H1 (cell line): ENCODE results near the gene TWSG1. TPM values are rescaled to one million over a fixed set of nuclear protein-coding genes. Genes with fewer than 3 reads are reported as not detected.

ENCODE experiments used
- CTCF ChIA-PET: fragments of 300-600 bp; sonication (Branson Sonifier 250); formaldehyde crosslinking; loops from one replicate; lab custom pipeline; 2021; ENCODE audit not compliant: partially characterized antibody; lab: Charles Lee
- POLR2A ChIA-PET: fragments of 300-600 bp; sonication (Branson Sonifier 250); formaldehyde crosslinking; loops from one replicate; lab custom pipeline; 2021; ENCODE audit warnings: inconsistent platforms; ENCODE audit not compliant: partially characterized antibody; lab: Charles Lee
- DNase-seq, 2 experiments: peaks; one replicate each; pipeline versions ENCODE4 v3.0.0 to v3.0.0-alpha.2; 2010 to 2022; ENCODE audit warnings: low spot score in 2 of 2, low read depth in 1 of 2, mixed read lengths in 1 of 2
- FAIRE-seq: peaks from 2 replicates; lab custom pipeline; 2011; peaks lifted over from hg19 to GRCh38; lab: Jason Lieb, UNC
- H2AFZ ChIP-seq: 2 replicates; pipeline ENCODE4 v1.8.1; 2012; ENCODE audit warnings: low read length, inconsistent platforms
- H2AK5ac ChIP-seq: 2 replicates; pipeline ENCODE4 v1.6.1; 2013; ENCODE audit warnings: low read depth, low read length
- H2BK120ac ChIP-seq: replicated peaks from 2 replicates; pipeline ENCODE3; 2013; ENCODE audit warnings: low read depth, low read length, inconsistent platforms
- H2BK12ac ChIP-seq: 2 replicates; pipeline ENCODE4 v1.6.1; 2013; ENCODE audit warnings: low read depth, low read length
- H2BK15ac ChIP-seq: 2 replicates; pipeline ENCODE4 v1.6.1; 2013; ENCODE audit warnings: low read length
- H2BK20ac ChIP-seq: 2 replicates; pipeline ENCODE4 v1.6.1; 2013; ENCODE audit warnings: low read length
- H2BK5ac ChIP-seq: 2 replicates; pipeline ENCODE4 v1.6.1; 2013; ENCODE audit warnings: low read depth, low read length
- H3K14ac ChIP-seq: 2 replicates; pipeline ENCODE4 v1.6.1; 2013; ENCODE audit warnings: inconsistent platforms; ENCODE audit not compliant: insufficient read length
- H3K18ac ChIP-seq: 2 replicates; pipeline ENCODE4 v1.6.1; 2013; ENCODE audit warnings: low read length; ENCODE audit errors: extremely low read depth
- H3K23ac ChIP-seq: 2 replicates; pipeline ENCODE4 v1.6.1; 2013; ENCODE audit warnings: inconsistent platforms; ENCODE audit not compliant: insufficient read length
- H3K23me2 ChIP-seq: 2 replicates; pipeline ENCODE4 v1.6.1; 2013; ENCODE audit warnings: low read depth, low read length
- H3K27ac ChIP-seq: 2 replicates; pipeline ENCODE4 v1.6.1; 2011; ENCODE audit warnings: low read depth, low read length, inconsistent platforms
- H3K27me3 ChIP-seq, 4 experiments: replicated peaks in 1 of 4; 1 replicate in 1 of 4; 2 replicates in 3 of 4; pipeline versions ENCODE4 v1.6.1 to v1.8.1; 2011 to 2013; ENCODE audit warnings: low read length in 3 of 4, mild to moderate bottlenecking in 3 of 4, inconsistent platforms in 2 of 4, mixed read lengths in 2 of 4, moderate library complexity in 1 of 4; ENCODE audit not compliant: control insufficient read depth in 3 of 4, insufficient read depth in 3 of 4; ENCODE audit errors: extremely low read depth in 1 of 4
- H3K36me3 ChIP-seq, 4 experiments: 2 replicates each; pipeline versions ENCODE4 v1.6.1 to v1.8.1; 2011 to 2013; ENCODE audit warnings: mild to moderate bottlenecking in 4 of 4, low read length in 3 of 4, moderate library complexity in 2 of 4, control low read depth in 1 of 4, inconsistent platforms in 1 of 4; ENCODE audit not compliant: insufficient read depth in 4 of 4, control insufficient read depth in 2 of 4
- H3K4ac ChIP-seq: replicated peaks from 2 replicates; pipeline ENCODE3; 2013; ENCODE audit warnings: low read length, low read depth, mixed read lengths, inconsistent platforms; ENCODE audit not compliant: insufficient read length
- H3K4me1 ChIP-seq, 4 experiments: replicated peaks in 1 of 4; 1 replicate in 1 of 4; 2 replicates in 3 of 4; pipeline versions ENCODE4 v1.6.1 to v1.8.1; 2011 to 2013; ENCODE audit warnings: low read length in 3 of 4, inconsistent platforms in 2 of 4, mixed read lengths in 1 of 4; ENCODE audit not compliant: insufficient read depth in 4 of 4, control insufficient read depth in 3 of 4
- H3K4me2 ChIP-seq, 2 experiments: 2 replicates each; pipeline versions ENCODE4 v1.6.1 to v1.8.1; 2011 to 2013; ENCODE audit warnings: low read depth in 2 of 2, low read length in 2 of 2, control low read depth in 1 of 2, inconsistent platforms in 1 of 2, mild to moderate bottlenecking in 1 of 2; ENCODE audit not compliant: insufficient read depth in 1 of 2
- H3K4me3 ChIP-seq, 4 experiments: fragments of 200-600, 300-600 bp in 1 of 4; sonication (generic), shearing (Covaris generic), sonication (Bioruptor Twin) in 1 of 4; 2 replicates each; pipeline versions ENCODE4 v1.5.1 to v1.8.1; 2011 to 2016; ENCODE audit warnings: low read length in 4 of 4, low read depth in 3 of 4, control low read depth in 2 of 4, inconsistent platforms in 2 of 4, mild to moderate bottlenecking in 2 of 4, mixed read lengths in 1 of 4, moderate library complexity in 1 of 4; ENCODE audit not compliant: insufficient read depth in 2 of 4; ENCODE audit errors: extremely low read depth in 1 of 4
- H3K56ac ChIP-seq: replicated peaks from 2 replicates; pipeline ENCODE3; 2013; ENCODE audit warnings: low read depth, mild to moderate bottlenecking, mixed read lengths, low read length, inconsistent platforms; ENCODE audit not compliant: insufficient read length
- H3K79me1 ChIP-seq: 2 replicates; pipeline ENCODE4 v1.6.1; 2013; ENCODE audit warnings: low read depth, low read length, control low read depth
- H3K79me2 ChIP-seq, 2 experiments: 2 replicates each; pipeline versions ENCODE4 v1.6.1 to v1.8.1; 2012 to 2013; ENCODE audit warnings: low read length in 2 of 2, mild to moderate bottlenecking in 2 of 2, inconsistent platforms in 1 of 2; ENCODE audit not compliant: insufficient read depth in 2 of 2, control insufficient read depth in 1 of 2
- H3K9ac ChIP-seq, 4 experiments: replicated peaks in 1 of 4; 1 replicate in 1 of 4; 2 replicates in 3 of 4; pipeline versions ENCODE4 v1.6.1 to v1.8.1; 2011 to 2013; ENCODE audit warnings: low read depth in 3 of 4, low read length in 3 of 4, control low read depth in 2 of 4, mild to moderate bottlenecking in 2 of 4, moderate library complexity in 2 of 4, inconsistent platforms in 1 of 4; ENCODE audit errors: extremely low read depth in 1 of 4
- H3K9me3 ChIP-seq, 2 experiments: 2 replicates each; pipeline versions ENCODE4 v1.6.1 to v1.8.1; 2012 to 2013; ENCODE audit warnings: mild to moderate bottlenecking in 2 of 2, moderate library complexity in 2 of 2, control low read depth in 1 of 2, inconsistent platforms in 1 of 2, low read depth in 1 of 2, low read length in 1 of 2, mixed read lengths in 1 of 2; ENCODE audit not compliant: insufficient read depth in 2 of 2
- H4K20me1 ChIP-seq, 2 experiments: replicated peaks in 1 of 2; 2 replicates each; pipeline versions ENCODE3 to v1.8.1; 2011 to 2013; ENCODE audit warnings: inconsistent platforms in 2 of 2, low read length in 2 of 2, mild to moderate bottlenecking in 1 of 2; ENCODE audit not compliant: insufficient read depth in 2 of 2, control insufficient read depth in 1 of 2
- H4K5ac ChIP-seq: 2 replicates; pipeline ENCODE4 v1.6.1; 2013; ENCODE audit warnings: low read length, low read depth, mixed read lengths, inconsistent platforms; ENCODE audit not compliant: insufficient read length
- H4K8ac ChIP-seq: 2 replicates; pipeline ENCODE4 v1.8.0; 2013; ENCODE audit warnings: mild to moderate bottlenecking, moderate library complexity, low read length, inconsistent platforms; ENCODE audit not compliant: insufficient read depth; ENCODE audit errors: extremely low read depth
- H4K91ac ChIP-seq: replicated peaks from 2 replicates; pipeline ENCODE3; 2013; ENCODE audit warnings: low read length, mixed read lengths, inconsistent platforms; ENCODE audit not compliant: insufficient read length
- CHD2 ChIP-seq: IDR thresholded peaks from 2 replicates; pipeline ENCODE4 v1.6.1; 2012; ENCODE audit warnings: low read length, improper control_type of control experiment
- KDM5A ChIP-seq: fragments of 200-600 bp; IDR thresholded peaks from 2 replicates; pipeline ENCODE4 v1.7.1; 2012; ENCODE audit warnings: mild to moderate bottlenecking, low read length, inconsistent platforms, mixed read lengths
- WGBS, 2 experiments: shearing (Covaris generic) in 1 of 2; methylation state at CpG; one replicate each; pipeline versions ENCODE4 v1.1.6 to v1.1.7; 2013 to 2015; ENCODE audit warnings: low lambda C conversion rate in 2 of 2, mixed read lengths in 2 of 2, inconsistent platforms in 1 of 2, low coverage in 1 of 2, missing lambda C conversion rate in 1 of 2; ENCODE audit not compliant: insufficient replicate concordance in 2 of 2, insufficient coverage in 1 of 2, insufficient read length in 1 of 2; ENCODE audit errors: extremely low coverage in 1 of 2, missing lambda C conversion rate in 1 of 2; 5-methylcytosine and 5-hydroxymethylcytosine counted together
- polyA plus RNA-seq, 7 experiments: library from polyadenylated mRNA; depleted of rRNA in 3 of 7; stranded (reverse) in 5 of 7; unstranded in 2 of 7; fragments of >200 nt in 5 of 7; fragments of 200-250 nt in 2 of 7; gene quantifications; 1 replicate in 5 of 7; 2 replicates in 1 of 7; 4 replicates in 1 of 7; pipeline versions ENCODE4 v1.2.1 to v1.2.3, GENCODE V29; 2011 to 2013; ENCODE audit warnings: missing spikeins in 2 of 7, mixed read lengths in 2 of 7
- total RNA-seq: library from RNA; stranded (reverse); fragmentation: NEBNext Ultra II Directional; extraction: Animal tissue kit (Norgen Biotek cat#: 25700); gene quantifications from 2 replicates; pipeline ENCODE4 v1.2.1, GENCODE V29; 2021

TWSG1 gene
- total and polyA plus RNA-seq, 2 of the 8 experiments (the other 6 are each of a cell fraction or from before 2014, with no cell fraction given) = 11.8 to 19.8 TPM

- Histone ChIP-seq H3K27me3 (no peaks in the 10 kb centered on the region), H3K14ac (no peak overlapping the region), H2BK120ac (no peak overlapping the region), H3K56ac (no peak overlapping the region), H2BK12ac (no peak overlapping the region), H3K4ac (no peak overlapping the region), H3K4me3 (no peak overlapping the region), H3K36me3 (no peaks in the 10 kb centered on the region), H3K18ac (no peak overlapping the region), H3K23ac (no peak overlapping the region), H3K23me2 (no peaks in the 10 kb centered on the region), H2AK5ac (no peak overlapping the region), H3K4me1 (no peaks in the 10 kb centered on the region; a peak in 1 of 7 replicates), H2BK20ac (no peak overlapping the region), H4K8ac (no peak overlapping the region), H2AFZ (no peak overlapping the region), H3K9ac (no peak overlapping the region), H3K79me2 (no peaks in the 10 kb centered on the region), H2BK5ac (no peak overlapping the region), H4K91ac (no peak overlapping the region), H4K20me1 (no peaks in the 10 kb centered on the region), H3K4me2 (no peak overlapping the region), H2BK15ac (no peak overlapping the region), H4K5ac (no peak overlapping the region), H3K9me3 (no peaks in the 10 kb centered on the region), H3K27ac (no peak overlapping the region)
- no peak for FAIRE-seq
- ChIA-PET CTCF (interaction anchor here (0.7 kb wide), 1 partner anchor 787 kb away, joined by 4 read pairs; no protein-coding TSS in a partner anchor), POLR2A (no interaction called here)
- no peak for DNase-seq
- WGBS, 2 experiments = 90 to 100% methylated on average over 2 to 3 of the region's 3 CpGs
- TF ChIP-seq KDM5A (no peak), CHD2 (no peak)
- TF ChIP-seq, all 59 proteins: peak for 0
- no peaks in the 10 kb centered on the region for H3K79me1 ChIP-seq
Measured at GRCh38 chr18:9441061-9441460, 106.5 kb downstream of the TWSG1 start.
